Medulla oblongata (tissue), 1 donor: Measurements from ENCODE around the gene FANCC.

ENCODE experiments used
- DNase-seq: peaks from one replicate; pipeline ENCODE4 v3.0.0-alpha.2; 2015; ENCODE audit errors: extremely low spot score

The FANCC gene

DNA sequence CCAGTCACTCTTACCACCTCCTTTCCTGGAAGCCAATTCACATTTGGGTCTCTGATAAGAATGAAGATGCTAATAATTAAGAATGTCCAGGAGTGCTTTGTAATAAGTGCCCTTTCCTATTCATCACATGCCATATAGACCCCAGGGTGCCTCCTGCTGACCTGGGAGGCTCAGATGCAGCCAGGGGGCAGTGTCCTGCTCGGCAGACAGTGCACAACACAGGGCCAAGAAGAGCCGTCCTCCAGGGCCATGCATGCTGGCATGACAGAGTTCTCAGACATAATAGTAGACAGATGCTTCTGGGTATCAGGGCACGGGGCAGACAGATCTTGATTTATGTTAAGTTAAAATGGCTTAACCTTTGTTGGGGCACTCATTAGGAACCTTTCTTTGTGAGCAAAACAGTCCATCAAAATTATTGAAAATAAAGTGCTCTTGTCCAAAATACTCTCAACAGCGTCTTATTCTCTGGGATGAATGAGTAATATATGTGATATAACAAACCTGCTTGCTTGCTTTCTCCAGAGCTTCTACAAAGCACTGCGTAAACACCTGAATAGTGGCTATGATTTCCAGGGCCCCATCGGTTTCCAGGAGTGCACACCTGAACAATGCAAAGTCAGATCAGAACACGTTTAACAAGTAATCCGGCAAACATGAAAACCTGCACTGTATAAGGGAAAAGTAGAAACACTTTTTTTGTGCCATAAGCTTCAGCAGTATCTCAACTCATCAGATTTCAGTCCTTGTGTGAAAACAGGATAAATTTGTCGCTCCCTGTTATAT lies 192.7 kb downstream of the FANCC start:
- DNase-seq, result no peak

DNA sequence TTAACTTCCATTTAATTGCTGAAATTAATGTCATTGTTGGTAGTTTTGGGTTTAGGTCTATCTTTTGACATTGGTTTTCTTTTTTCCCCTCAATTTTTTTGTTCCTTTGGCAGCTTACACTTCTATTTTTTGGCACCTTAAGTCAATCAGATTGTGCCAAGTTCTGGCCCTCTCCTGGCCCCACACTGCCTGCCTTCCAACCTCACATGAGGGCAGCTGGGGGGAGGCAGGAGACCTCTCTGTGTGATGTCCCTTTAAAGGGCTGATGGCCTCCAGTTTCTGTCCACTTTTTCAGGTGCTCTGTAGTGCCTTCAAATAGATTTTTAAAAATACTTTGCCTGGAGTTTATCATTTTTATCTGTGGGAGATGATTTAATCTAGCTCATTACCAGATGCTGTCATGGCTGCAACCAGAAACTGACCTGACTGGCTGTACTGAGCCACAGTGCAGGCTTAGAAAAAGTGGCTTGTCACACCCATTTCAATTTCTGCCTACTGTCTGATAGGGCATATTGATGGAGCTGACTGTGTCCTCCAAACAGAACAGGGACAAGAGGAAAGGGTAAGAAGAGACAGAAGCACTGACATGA lies 196.6 kb downstream of the FANCC start:
- DNase-seq, result no peak

DNA sequence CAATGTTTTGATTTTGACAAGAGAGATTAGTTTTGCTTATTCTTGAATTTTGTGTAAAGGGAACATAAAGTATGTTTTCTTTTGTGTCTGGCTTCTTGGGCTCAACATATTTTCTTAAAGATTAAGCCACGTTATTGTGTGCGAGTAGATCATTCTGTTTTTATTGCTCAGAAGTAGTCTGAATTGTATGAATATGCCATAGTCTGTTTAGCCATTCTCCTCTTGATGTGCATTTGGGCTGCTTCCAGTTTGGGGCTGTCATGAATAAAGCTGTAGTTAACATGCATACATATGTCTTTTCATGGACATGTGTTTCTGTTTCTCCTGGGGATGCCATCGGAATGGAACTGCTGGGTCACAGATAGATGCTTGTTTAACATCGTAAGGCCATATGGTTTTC lies 198.9 kb downstream of the FANCC start:
- DNase-seq, result no peak

DNA sequence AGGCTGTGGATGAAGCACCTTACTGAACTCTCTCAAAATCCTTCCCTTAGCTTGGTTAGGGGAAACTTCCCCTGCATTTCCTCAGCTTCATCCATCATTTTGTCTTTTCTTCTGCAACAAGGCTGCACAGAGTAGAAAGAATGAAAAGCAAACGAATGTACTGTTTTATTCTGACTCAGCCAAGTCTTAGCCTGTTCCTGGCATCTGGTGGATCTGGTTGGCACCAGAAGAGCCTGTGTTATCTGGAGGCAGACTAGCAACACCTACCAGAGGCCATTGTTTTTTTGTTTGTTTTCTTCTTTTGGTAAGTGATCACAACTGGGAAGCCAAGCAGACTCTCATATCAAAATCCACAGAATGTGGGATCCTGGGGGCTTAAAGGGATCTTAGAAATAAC lies 200.7 kb downstream of the FANCC start:
- DNase-seq, result no peak

DNA sequence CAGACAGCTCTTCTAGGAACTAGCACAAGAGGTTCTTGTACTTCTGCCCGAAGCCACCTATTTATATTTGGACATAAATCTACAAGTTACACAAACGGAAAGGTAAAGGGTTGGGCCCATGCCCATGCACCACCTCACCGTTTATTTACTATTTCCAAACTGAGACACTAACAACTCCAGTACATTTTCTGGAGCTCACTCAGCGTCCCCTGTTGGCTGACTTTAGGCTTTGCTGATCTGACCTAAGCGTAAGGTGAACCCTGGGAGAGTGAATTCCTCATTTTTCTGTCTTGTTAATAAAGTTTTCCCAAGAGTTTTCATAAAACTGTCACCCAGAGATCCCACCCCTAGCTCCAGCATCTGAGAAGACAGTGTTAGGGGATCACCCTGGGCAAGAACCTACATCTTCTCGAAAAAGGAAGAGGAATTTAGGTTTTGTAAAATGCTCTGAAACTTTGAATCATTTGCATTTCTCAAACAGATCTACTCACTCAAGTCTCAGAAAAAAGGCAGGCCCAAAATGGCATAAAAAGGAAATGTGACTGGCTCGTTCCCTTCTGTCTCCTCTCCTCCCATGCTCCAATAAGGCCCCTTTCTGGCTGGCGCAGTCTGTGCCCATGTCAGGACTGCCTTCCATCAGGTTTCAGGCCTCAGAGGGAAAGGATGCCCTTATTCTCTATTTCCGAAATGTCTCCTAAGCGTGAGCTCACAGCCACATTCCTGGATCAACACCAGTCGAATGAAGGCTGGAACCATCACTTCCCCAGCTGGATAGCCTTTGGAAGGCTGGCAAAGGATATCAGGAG lies 201.3 kb downstream of the FANCC start:
- no peak for DNase-seq

DNA sequence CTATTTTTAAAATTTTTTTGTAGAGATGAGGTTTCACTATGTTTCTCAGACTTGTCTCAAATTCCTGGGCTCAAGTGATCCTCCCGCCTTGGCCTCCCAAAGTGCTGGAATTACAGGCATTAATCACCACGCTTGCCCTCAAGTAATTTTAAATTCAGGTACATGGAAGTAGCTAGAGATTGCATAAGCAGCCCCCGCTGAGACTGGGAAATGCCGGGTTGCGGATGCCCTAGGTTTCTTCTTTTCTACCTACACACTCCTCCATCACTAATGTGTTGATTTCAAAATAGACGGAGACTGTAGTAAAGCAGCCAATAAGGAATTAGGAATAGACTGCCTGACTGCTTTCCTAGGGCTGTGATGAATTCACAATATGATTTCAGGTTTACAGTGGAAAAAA lies 202.4 kb downstream of the FANCC start:
- no peak for DNase-seq

DNA sequence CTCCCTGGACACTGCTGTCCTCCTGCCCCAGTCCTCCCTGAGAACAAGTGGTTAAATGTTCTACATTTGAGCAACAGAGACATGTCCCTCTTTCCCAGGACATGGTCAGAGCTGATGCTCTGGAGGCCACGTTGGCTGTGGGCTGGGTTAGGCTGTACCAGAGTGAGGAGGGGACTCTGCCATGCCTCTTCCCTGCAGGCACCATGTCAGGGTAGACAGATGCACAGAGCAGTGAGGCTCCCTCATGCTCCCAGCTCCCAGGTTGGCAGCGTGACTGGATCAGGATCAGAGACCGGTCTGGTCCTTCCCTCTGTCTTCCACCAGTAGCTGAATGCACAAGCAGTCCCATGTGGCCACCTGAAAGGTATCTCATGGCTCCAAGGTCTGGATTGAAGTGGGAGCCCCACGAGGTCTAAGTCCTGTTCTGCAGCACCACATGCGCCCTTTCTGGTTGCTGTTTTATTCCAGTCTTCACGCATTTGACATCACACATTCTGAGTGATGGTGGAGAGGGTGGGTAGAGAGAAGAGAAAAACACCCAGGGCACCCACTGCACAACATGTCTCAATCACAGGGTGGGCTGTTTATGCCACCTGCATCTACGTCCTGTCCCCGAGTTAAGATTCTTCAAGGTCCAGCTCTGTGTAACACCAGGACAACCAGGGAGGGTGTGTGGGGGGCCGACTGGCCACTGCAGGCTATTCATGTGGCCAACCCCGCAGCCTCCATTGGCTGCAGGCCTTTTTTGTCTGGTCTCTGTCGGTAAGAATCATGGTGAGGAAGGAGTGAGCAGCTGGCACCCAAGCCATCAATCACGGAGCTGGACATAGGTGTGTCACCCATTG lies 204.9 kb downstream of the FANCC start:
- no peak for DNase-seq

DNA sequence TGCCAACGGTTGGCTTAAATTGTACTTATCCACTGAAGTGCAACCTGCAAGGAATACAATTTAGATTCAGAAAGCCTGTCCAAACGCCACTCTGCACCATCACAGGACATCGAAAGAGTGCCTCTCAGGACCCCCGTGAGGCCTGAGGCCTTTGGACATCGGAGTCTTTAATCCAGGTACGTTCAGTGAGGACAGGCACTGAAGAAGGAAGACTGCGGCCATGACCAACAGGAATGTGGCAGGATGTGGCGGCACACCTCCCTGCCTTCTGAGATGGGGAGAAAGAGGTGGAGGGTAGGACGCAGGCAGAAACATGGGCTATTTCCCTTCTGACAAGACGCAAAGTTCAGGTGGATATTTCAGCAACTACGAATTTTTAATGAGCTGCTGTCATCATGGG lies 205.8 kb downstream of the FANCC start:
- DNase-seq, result no peak

DNA sequence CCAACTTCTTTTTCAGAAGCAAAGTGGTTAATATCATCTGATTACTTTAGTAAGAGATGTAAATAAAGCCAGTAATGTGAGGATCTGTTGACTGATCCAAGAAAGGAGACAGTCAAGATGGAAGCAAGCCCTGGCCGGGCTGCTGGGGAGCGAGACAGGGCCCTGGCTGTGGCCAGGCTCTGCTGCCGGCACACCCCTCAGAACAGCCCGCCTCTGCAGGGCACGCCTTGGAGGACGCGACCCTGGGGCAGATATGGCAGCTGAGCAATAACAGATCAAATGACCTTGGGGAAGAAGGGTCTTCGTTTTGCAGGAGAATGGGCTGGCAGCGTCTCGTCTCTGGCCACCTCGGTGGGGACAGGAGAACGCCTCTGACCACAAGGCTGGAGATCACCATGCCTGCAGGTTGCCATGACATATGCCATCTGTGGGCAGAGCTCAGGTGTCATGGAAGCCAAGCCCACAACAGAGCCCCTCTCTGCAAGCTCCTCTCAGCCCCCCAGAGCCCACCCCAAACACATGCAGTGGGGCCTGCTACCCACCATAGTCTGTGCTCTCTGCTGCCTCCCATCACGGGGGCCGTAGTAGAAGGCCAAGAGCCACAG lies 206.5 kb downstream of the FANCC start:
- no peak for DNase-seq

DNA sequence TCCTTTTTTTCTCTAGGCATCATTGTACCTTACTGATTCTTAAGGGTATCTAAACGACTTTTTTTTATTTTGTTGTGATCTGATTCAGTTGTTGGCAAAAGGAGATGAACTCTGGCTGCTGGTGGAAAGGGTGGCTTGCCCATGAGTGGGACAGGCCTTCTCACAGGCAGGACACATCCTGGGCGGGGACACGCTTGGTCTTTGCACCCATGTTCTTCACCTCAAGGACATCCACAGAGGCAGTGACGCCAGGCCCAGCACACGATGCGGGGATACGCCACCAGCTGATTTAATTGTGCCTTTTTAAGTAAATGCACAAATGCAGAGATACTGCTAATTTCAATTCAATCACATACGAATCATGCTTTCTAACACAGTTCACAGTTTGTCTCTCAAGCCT lies 208.1 kb downstream of the FANCC start:
- DNase-seq, result no peak

DNA sequence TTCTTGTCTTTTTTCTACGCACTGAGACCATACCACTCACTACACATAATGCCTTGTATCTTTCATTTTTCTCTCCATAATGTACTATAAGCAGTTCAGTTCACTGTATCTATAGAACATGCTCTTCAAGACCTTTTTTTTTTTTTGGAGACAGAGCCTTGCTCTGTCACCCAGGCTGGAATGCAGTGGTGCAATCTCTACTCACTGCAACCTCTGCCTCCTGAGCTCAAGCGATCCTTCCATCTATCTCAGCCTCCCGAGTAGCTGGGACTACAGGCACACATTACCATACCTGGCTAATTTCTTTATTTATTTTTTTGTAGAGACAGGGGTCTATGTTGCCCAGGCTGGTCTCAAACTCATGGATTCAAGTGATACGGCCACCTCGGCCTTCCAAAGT lies 208.7 kb downstream of the FANCC start:
- no peak for DNase-seq

DNA sequence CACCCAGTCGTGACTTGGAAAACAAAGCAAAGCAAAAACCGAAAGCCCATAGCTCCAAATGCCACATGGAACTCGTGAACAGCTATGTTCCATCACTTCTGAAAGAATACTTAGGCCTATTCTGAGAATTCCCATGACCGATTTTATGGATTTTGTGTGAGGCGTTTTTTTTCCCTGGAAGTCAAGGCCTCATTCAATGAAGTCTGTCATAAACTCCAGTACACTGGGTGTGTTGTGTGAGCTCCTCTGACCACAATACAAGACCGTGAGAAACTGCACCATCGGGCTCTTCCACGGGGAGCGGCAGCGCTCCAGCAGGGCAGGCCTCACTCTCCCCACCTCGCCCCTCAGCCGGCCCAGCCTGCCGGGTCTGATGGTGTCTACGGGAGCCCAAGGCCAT lies 209.5 kb downstream of the FANCC start:
- peak; percentile 77 for DNase-seq

DNA sequence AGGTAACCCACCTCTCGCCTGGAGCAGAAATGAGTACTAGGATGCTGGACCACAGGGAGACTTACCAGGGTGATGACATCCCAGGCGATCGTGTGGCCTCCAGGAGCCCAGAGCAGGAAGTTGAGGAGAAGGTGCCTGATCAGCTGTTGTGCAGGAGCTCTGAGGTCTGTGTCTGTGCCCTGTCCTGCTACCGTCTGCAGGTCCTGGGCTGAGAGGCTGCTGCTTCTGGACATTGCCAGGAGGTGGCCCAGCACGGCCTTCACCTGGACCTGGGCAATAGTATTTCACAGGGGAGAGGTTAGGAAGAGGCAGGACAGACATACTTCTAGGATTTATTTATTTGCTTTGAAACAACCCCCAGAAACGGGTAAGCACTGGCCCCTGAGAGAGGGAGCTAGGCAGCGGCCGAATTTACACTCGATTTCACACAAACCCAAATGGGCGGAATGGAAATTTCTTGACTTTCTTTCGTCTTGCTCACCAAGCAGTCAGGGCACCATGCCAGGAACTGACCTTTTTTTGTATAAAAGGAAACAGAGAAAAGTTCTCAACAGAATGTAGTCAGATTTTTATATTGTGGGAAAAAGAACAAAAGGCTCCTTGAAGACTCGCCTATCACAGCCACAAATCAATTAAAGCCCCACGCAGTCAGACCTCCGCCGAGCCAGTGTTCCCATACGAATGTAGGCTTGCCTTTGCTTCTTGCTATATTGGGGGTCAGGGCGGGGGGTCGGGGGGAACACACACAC lies 210.3 kb downstream of the FANCC start:
- DNase-seq, result peak; percentile 80

DNA sequence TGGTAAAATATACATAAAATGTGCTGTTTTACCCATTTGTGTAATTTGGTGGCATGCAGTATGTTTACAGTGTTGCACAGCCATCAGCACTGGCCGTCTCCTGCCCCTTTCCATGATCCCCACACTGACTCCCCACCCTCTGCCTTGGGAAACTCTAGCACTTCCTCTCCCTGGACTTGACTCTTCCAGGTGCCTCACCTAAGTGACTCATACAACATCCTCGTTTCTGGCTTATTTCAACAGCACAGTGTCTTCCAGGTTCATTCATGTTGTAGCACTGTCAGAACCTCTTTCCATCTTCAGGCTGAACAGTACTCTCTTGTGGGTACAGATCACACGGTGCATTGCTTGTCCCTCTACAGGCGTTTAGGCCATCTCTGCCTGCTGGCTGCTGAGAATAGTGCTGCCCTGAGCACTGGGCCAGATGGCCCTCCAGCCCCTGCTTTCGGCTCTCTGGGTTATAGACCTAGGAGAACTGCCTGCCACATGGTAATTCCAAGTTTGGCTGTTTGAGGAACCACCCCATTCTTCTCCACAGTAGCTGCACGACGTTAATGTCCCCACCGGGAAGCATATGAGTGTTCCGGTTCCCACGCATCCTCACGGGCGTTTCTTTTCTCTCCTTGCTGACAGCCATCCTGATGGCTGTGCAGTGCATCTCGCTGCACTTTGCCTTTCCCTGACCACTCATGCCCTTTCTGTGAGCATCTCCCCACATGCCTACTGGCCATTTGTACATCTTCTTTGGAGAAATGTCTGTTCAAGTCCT lies 211.8 kb downstream of the FANCC start:
- DNase-seq, result peak; percentile 21

DNA sequence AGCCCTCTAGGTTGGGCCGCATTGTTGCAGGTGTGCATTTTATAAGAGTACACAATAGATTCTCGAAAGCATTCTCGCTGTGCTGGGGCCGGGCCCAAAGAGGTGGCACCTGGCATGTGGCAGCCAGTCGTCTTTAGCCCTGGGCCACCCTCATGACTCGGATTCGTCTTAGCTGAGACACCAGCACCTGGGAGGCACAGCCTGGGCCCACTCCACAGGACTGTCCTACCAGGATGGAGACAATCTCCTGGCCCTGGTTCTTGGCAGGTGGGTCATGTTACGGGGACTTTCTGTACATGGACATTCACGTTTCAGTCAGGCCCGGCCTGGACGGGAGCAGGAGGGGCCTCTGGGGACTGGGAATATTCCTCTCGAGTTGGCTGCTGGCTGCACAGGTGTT lies 212.5 kb downstream of the FANCC start:
- DNase-seq, result no peak

DNA sequence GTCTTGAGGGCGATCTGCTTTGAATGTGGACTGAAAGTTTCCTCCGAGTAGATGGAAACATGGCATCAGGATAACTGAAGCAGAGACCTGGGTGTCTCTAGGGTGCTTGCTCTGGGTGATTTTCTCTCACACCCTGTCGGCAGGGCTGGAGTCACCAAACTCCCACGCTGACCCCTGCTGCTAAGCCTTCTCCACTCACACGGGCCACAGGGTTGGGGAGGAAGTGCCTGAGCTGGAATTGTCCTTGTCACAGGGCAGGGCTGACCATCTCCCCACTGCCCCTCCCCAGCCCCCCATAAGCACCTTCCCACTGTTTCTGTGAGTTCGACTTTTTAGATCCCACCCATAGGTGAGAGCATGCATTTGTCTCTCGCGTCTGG lies 212.9 kb downstream of the FANCC start:
- DNase-seq, result no peak

DNA sequence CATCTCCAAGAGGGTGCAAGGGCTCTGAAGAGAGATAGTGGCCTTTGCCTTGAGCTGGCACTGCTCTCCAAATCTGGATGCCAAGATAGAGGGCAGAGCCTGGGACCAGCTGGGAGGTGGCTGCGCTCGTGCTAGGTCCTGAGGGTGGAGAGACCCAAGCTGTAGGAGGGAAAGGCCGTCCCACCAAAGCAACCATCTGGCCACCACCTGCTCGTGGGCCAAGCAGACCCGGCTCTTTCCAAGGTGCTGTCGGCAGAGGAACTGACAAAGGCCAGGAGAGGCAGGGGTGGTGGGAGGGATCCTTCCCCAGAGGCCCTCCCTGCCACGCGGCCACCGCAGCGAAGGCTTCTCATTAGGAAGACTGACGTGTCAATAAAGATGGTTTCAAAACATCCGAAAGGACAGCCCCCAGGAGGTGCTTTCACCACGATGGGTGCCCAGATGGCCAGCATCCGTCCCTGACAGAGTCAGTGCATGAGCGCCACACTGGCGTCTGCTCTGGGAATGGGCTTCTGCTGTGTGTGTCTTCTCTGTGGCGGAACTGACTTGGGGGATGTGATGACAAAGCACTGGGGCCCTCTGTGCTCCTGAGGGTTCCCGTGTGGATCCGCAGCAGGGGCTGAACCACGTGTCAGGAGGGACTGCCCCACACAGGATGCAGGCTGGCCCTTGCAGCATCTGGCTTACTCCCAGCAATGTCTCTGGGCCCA lies 213.5 kb downstream of the FANCC start:
- peak; percentile 24 for DNase-seq

DNA sequence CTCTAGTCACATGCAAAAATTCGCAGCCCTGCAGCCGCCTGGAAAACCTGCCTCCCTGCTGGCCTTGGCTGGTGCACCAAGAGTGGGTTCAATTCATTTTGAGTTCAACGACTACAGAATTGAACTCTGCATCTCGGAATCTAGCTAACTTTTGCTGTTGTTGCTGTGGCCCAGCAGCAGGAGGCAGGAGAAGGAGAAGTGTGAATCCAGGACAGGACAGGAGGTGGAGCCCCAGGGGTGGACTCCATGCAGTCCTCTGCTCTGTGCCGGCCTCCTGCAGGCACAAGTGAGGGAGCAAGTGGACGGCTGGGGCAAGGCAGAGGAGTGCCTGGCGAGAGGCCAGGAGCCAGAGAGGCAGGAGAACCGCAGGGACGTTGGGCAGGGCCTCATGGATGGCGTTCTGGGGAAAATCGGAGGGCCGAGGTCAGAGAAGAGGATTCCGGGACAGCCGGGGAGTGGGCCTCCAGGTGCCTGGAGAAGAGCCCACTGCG lies 214.2 kb downstream of the FANCC start:
- peak; percentile 26 for DNase-seq

DNA sequence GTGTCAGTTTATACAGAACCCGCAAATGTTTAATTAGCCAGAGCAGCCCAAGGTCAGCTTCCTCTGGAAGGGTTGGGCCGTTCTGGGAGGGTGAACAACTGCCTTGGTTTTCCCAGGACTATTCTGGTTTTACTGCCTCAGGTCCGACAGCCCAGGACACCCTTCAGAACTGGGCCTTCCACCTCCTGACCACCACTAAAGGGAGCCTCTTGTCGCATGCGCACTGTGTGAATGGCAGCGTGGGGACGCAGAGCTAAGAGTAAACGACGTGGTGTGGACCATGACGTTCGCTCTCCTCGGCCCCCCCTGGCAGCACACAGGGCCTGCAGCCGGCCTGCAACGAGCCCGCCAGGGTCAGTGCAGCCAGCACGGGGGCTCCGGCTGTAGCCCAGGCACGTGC lies 214.9 kb downstream of the FANCC start:
- peak; percentile 25 for DNase-seq
